Brain pericyte (primary cell): ENCODE results near the gene ZBTB5.
"Not testable (repeated sequence)": the region's sequence is repeated elsewhere in the genome, so short reads cannot be mapped to it uniquely, and the experiment has no call there.

Source experiments
- DNase-seq: peaks from one replicate; pipeline ENCODE4 v3.0.0-alpha.2; 2012; ENCODE audit warnings: low read depth, low spot score

ZBTB5 gene

GRCh38 chr9:37465249-37466036, at the start of gene ZBTB5:
ZBTB5 (minus strand) TSS chr9:37465450; CDS start chr9:37442551, 22,899 bp downstream.
- peak; percentile 99 for DNase-seq

GRCh38 chr9:37514999-37515398, 49.7 kb upstream of the ZBTB5 start:
- no peak for DNase-seq

DNA sequence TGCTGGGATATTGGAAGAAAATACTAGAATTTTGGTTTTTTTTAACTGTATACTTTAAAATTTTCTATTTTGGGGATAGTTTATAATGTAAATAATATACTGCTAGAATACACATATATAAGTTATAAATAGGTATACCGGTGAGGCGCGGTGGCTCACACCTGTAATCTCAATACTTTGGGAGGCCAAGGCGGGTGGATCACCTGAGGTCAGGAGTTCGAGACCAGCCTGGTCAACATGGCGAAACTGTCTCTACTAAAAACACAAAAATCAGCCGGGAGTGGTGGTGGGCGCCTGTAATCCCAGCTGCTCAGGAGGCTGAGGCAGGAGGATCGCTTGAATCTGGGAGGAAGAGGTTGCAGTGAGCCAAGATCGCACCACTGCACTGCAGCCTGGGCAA, 49.2 kb upstream of the ZBTB5 start:
- not testable (repeated sequence) for DNase-seq

- no peak for DNase-seq
These were observed 47.2 kb upstream of the ZBTB5 start for GRCh38 chr9:37512437-37512836.

GRCh38 chr9:37511016-37512010, 46.1 kb upstream of the ZBTB5 start:
- DNase-seq: no peak

- DNase-seq: not testable (repeated sequence)
These were observed 44.8 kb upstream of the ZBTB5 start for GRCh38 chr9:37510053-37510452.

- no peak for DNase-seq
These were observed 44.3 kb upstream of the ZBTB5 start for GRCh38 chr9:37509536-37509935.

DNA sequence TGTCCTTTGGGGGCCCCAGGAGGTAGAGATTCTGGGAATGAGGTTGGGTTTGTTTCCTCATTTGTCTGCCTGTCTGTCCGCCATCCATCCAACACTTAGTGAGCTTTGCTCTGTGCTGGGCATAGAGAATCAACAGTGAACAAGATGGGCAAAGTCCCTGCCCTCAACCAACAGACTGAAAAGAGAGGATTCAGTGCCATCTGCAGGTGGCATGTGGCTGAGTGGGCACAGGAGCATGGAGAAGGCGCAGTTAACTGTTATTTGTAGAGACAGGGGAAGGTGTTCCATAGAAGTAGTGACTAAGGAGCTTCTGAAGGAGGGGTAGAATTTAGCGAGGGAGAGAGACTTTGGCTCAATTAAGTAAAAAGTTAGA, 43.6 kb upstream of the ZBTB5 start:
- no peak for DNase-seq

DNA sequence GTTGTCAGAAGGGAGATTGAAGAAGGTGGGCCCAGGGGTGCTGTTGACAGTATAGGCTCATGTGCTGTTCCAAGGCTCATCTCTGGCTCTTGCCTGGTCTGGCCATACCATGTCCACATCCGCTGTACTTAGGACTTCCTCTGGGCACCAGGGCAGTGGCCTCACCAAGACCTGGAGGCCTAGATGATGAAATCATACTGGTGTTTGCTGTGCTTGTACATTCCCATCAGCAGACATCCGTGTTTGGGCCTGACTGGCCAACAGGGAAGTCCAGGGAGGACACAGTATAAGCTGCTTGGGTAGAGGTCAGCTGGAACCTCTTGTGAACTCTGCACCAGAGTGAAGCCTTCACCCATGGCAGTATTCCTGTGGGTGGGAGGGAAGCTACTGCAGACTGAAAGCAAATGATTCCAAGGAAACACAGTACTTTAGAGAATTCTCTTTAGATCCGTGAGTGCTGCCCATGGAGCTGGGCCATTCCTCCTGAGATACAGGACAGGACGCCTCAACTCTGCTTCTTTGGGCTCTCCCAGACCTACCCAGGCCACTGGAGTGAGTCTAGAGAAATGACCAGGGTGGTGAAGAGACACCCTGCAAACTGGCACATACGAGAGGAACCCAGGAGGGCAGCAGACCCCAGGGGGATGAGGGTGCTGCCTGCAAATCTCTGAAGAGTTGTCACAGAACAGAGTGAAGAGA, 43.0 kb upstream of the ZBTB5 start:
- no peak for DNase-seq

GRCh38 chr9:37507566-37508134, 42.4 kb upstream of the ZBTB5 start:
- DNase-seq: no peak

DNA sequence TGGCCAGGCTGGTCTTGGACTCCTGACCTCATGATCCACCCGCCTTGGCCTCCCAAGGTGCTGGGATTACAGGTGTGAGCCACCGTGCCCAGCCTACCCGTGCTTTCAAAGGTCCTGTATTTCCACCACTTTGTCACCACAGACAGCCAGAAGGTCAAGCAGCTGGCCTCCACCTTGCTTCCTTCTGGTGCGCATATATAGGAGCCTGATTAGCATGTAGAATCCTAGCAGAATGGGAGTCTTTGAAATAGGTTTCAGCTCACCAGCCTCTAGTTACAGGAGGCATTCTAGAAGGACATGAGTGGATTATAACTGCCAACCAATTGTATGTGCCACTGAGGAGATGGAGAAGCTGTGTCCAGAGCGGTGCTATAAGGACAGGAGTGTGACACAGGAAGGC, 39.4 kb upstream of the ZBTB5 start:
- no peak for DNase-seq

- DNase-seq: no peak
These were observed 38.5 kb upstream of the ZBTB5 start for GRCh38 chr9:37503736-37504135.

DNA sequence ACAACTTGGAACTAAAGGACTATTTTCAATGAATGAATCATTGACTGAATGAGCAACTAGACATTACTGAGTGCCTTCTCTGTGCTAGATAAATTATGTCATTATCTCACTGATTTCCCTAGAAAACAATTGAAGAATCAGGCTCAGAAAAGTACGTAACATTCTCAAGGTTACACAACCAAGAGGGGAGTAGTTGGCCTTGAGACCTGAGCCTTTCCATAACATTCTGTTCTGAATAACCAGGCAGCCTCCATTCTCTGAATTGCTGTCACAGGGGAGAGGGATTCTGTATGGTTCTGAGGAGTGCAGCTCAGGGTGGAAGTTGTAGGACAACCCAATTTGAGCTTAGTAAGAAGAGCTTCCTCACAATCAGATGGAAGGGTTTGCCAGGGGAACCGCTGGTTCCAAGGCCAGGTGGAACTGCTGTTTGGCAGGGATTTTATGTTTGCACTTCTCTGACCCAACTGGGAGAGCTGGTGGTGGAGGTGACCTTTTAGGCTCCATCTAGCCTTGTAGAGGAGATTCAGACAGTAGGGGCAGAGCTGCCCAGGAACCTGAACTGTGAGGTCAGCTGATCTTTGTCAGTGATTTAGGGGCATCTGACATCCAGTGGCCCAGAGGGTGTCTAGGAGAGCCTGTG, 36.8 kb upstream of the ZBTB5 start:
- DNase-seq: no peak

GRCh38 chr9:37499297-37499696, 34.0 kb upstream of the ZBTB5 start:
- no peak for DNase-seq

DNA sequence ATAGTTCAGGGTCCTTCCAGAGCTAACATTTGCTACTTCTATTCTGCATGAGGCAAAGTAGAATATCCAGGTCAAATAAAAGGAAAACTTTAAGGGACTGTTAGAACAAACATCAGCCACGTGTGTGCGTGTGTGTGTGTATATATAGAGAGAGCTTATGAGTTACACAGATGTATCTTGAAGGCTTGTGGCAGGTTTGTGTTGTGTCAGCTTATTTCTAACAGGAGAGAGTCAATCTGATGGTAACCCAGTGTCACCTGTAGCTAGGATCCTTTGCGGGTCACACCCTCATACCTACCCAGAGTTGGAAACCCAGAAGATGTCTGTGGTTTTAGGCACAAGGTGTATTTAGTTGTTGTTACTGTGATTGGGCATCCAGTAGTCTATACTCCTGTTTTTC, 33.2 kb upstream of the ZBTB5 start:
- no peak for DNase-seq

GRCh38 chr9:37497320-37497719, 32.1 kb upstream of the ZBTB5 start:
- DNase-seq: no peak

GRCh38 chr9:37496020-37496419, 30.8 kb upstream of the ZBTB5 start:
- no peak for DNase-seq

GRCh38 chr9:37495571-37495970, 30.3 kb upstream of the ZBTB5 start:
- DNase-seq: no peak

- DNase-seq: no peak
These were observed 26.7 kb upstream of the ZBTB5 start for GRCh38 chr9:37491939-37492338.

DNA sequence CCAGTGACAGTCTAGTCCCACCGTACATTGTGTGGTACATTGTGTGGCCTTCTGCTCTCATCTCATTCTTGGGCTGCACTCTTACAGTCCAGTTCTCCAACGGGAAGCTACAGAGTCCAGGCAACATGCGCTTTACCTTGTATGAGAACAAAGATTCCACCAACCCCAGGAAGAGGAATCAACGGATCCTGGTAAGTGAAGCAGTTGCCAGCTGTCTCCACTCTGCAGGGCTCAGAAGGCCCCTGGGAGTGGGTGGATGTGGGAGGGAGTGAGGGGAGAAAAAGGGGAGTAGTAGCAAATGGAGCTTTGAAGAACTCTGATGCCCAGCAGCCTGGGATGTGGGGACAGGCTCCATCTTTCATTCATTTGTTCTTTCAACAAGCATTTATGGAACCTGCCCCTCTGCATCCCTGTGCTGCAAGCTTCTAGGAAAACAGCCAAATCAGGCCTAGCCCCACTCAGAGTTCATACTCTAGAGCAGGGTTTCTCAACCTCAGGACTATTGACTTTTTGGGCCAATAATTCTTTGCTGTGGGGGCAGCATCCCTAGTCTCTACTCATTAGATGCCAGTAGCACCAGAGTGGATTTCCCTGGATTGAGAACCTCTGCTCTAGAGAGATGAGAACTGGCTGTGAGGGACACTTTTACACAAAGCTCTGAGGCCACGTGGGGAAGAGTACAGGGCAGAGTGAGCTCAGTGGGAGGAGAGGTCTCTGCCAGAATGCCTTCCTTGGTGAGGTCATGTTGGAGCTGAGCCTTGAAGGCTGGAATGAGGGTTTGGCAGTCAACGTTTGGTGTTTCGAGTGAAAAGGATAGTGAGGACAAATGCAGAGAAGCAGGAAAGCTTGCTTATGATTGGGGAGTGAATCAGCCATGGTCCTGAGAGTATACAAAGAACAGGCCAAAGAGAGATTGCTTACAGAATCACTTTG, 21.6 kb upstream of the ZBTB5 start:
- no peak for DNase-seq
